ENCODE data around the gene C1orf74. TPM values are rescaled to one million over a fixed set of nuclear protein-coding genes. Genes with fewer than 3 reads are reported as not detected.
A peak's percentile ranks its signal among the peaks of the same experiment; 100 is the strongest.
"Not testable (repeated sequence)": the region's sequence is repeated elsewhere in the genome, so short reads cannot be mapped to it uniquely, and the experiment has no call there.

C1orf74 gene
- total RNA-seq, 4 donors from 2014 or later = 1.5 to 3.0 (median 2.2) TPM

DNA sequence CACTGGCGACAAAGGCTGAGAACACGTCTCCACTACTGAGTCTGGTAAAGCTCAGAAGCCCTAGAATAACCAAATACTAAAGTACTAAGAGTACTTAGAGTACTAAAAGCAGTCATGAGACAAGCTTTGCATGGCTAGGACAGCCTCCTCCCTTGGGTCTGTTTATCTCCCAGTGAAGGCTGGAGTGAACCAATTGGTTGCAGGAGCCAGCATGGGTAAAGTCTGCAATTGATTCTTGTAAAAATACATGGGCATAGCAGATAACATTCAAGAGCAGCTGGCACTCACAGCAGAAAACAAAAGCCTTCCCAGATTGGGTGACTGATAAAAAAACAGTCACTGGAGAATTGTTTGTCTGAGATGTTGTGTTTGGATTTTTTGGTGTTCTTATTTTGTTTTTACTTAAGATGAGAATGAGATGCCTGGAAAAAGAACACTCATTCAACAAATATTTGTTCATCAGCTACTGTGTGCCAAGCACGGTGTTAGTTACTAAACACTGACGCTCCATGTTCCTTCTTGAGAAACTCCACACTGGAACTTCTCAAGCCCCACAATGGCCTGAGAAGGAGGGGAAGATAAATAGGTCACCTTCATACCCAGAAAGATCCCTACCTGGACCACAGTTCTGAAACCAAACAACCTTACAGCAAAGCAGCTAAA is 17.9 kb upstream of the C1orf74 start:
- no peaks in the 10 kb centered on the region for H3K36me3 ChIP-seq
- H3K27me3 ChIP-seq = no peaks in the 10 kb centered on the region
- DNase-seq (ENCODE audit: low spot score in 2 of 2) = no peak
- TF ChIP-seq, protein P1, sequence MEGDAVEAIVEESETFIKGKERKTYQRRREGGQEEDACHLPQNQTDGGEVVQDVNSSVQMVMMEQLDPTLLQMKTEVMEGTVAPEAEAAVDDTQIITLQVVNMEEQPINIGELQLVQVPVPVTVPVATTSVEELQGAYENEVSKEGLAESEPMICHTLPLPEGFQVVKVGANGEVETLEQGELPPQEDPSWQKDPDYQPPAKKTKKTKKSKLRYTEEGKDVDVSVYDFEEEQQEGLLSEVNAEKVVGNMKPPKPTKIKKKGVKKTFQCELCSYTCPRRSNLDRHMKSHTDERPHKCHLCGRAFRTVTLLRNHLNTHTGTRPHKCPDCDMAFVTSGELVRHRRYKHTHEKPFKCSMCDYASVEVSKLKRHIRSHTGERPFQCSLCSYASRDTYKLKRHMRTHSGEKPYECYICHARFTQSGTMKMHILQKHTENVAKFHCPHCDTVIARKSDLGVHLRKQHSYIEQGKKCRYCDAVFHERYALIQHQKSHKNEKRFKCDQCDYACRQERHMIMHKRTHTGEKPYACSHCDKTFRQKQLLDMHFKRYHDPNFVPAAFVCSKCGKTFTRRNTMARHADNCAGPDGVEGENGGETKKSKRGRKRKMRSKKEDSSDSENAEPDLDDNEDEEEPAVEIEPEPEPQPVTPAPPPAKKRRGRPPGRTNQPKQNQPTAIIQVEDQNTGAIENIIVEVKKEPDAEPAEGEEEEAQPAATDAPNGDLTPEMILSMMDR (IDR thresholded peaks at IDR 0.05) = no peak
- TF ChIP-seq POLR2A (IDR thresholded peaks at IDR 0.05) (no peak), EP300 (IDR thresholded peaks at IDR 0.05) (no peak)
- peaks cover 0 to 20% (median 3%) of the 10 kb centered on the region in 4 donors for H3K4me1 ChIP-seq
- H3K9me3 ChIP-seq = no peaks in the 10 kb centered on the region
- H3K27ac ChIP-seq = peak overlapping the region in 2 of 4 donors; percentile 63 to 78
- no peak overlapping the region for H3K4me3 ChIP-seq
- WGBS, 2 donors = 80 to 83% methylated on average over 4 of the region's 4 CpGs

DNA sequence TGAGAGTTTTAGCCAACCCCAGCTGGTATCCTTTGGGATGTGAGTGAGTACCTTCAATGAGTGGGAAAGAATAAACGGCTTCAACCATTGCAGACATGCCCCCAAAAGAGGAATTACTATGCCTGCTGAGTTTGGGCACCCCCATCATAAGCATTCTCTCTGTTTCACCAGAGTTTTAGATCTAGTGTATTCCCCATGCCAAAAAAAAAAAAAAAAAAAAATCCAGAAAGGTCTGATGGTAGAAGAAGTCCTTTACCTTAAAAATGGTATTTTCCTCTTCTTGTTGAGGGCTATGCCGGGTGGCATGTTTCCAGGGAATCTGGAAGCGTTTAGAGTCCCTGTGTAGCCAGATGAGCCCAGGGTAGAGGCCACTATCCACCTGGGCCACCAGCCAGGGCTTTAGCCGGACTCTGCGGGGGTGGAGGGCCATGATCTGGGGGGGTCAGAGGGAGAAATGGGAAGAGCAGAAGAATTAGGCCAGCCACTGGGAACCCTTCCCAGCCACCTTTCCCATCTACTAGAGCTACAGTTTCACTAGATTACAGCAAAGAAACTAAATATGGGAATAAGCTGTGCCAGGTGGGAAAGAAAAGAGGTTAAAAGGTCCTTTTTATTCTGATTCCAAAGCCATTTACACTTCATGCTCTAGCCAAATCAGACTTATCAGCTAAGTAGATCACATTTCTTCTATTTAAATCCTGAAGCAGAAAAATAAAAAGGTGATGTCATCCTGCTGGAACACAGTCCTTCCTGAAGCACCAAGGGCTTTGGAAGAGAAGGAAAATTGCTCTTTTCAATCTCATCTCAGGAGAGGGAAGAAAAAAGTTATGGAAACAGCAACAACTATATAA is 16.9 kb upstream of the C1orf74 start:
- TF ChIP-seq POLR2A (IDR thresholded peaks at IDR 0.05) = no peak
- TF ChIP-seq EP300 (IDR thresholded peaks at IDR 0.05) = no peak
- TF ChIP-seq, protein P1 (IDR thresholded peaks at IDR 0.05) = no peak
- peak overlapping the region in 2 of 4 donors; percentile 63 to 78 for H3K27ac ChIP-seq

DNA sequence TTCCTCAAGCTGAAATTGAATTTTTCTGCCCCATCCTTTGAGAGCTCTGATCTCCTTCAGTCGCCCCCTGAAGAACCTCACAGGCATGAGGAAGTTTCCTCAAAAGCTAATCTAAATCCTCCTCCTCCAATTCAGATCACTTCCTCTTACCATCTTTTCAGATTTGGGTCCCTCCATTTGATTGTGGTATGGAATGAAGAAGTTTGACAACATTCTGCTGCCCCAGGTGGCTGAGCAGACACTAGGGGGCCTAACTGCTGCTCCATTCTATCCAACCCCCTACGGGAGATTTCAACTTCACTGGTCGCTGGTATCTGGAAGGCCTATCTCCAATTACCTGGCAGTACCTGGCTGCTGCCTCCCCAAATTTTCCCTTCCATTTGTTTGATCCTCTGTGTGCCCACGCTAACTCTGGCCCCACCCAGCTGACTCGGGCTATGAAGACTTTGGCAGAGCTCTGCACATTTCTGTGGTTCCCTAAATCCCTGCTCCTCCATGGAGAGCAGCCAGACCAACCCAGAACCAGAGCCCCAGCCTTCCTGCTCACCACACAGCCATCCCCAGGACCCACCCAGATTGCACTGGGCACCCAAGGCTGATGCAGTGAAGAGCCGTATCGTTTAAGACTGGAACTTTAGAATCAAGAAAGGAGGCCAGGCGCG is 13.8 kb upstream of the C1orf74 start:
- TF ChIP-seq, protein P1 (IDR thresholded peaks at IDR 0.05) = no peak
- TF ChIP-seq EP300 (IDR thresholded peaks at IDR 0.05) (no peak), POLR2A (IDR thresholded peaks at IDR 0.05) (no peak)
- Histone ChIP-seq H3K36me3 (no peaks in the 10 kb centered on the region), H3K27me3 (peaks cover 0 to 8% of the 10 kb centered on the region in 2 donors), H3K27ac (no peak overlapping the region), H3K4me1 (peaks cover 0 to 12% (median 0%) of the 10 kb centered on the region in 4 donors), H3K9me3 (peaks cover 0 to 6% (median 0%) of the 10 kb centered on the region in 4 donors), H3K4me3 (no peak overlapping the region)
- 79 to 83% methylated on average over 9 of the region's 9 CpGs for WGBS, 2 donors
- no peak for DNase-seq (ENCODE audit: low spot score in 2 of 2)

More for the DNA sequence above, 16.9 kb upstream of the C1orf74 start:
- 54 to 60% methylated on average over 5 of the region's 5 CpGs for WGBS, 2 donors
- Histone ChIP-seq H3K4me1 (peaks cover 0 to 17% (median 3%) of the 10 kb centered on the region in 4 donors), H3K9me3 (no peaks in the 10 kb centered on the region), H3K27me3 (no peaks in the 10 kb centered on the region), H3K4me3 (no peak overlapping the region), H3K36me3 (no peaks in the 10 kb centered on the region)
- DNase-seq (ENCODE audit: low spot score in 2 of 2) = peak; percentile 55 to 64

DNA sequence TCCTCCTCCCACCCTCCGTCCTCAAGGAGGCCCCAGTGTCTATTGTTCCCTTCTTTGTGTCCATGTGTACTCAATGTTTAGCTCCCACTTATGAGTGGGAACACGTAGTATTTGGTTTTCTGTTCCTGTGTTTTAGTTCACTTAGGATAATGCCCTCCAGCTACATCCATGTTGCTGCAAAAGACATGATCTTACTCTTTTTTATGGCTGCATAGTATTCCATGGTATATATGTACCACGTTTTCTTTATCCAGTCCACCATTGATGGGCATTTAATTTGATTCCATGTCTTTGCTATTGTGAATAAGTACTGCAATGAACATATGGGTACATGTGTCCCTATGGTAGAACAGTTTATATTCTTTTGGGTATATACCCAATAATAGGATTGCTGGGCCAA is 9.4 kb upstream of the C1orf74 start:
- not testable (repeated sequence) for DNase-seq (ENCODE audit: low spot score in 2 of 2); H3K9me3 ChIP-seq; H3K27ac ChIP-seq; H3K4me3 ChIP-seq; H3K4me1 ChIP-seq; H3K36me3 ChIP-seq
- WGBS, 2 donors = 90 to 93% methylated on average over 3 of the region's 3 CpGs
- H3K27me3 ChIP-seq = peaks cover 0 to 17% of the 10 kb centered on the region in 2 donors

DNA sequence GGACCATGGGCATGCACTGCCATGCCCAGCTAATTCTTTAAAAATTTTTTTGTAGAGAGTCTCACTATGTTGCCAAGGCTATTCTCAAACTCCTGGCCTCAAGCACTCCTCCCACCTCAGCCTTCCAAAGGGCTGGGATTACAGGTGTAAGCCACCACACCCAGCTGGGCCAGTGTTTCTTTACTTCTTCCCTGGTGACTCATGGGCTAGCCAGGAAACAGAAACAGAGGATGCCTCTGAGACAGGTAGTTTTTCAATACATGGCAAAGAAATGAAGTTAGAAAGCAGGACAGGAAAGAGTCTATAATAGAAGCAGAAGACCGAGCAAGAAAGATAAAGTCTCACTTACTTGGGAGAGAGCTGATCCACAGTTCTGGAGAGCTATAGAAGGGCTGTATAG is 7.6 kb upstream of the C1orf74 start:
- H3K9me3 ChIP-seq = peaks cover 0 to 6% (median 0%) of the 10 kb centered on the region in 4 donors
- H3K4me1 ChIP-seq = no peaks in the 10 kb centered on the region
- peaks cover 0 to 17% of the 10 kb centered on the region in 2 donors for H3K27me3 ChIP-seq
- H3K4me3 ChIP-seq = no peak overlapping the region
- no peaks in the 10 kb centered on the region for H3K36me3 ChIP-seq
- H3K27ac ChIP-seq = no peak overlapping the region
- no peak for TF ChIP-seq EP300 (IDR thresholded peaks at IDR 0.05)
- TF ChIP-seq, protein P1 (IDR thresholded peaks at IDR 0.05) = no peak
- TF ChIP-seq POLR2A (IDR thresholded peaks at IDR 0.05) = no peak
- DNase-seq (ENCODE audit: low spot score in 2 of 2) = no peak
- WGBS, 2 donors = 81 to 85% methylated on average over 1 of the region's 1 CpG
